MCF 10A (cell line): ENCODE data around the gene KMT2B. TPM values are rescaled to one million over a fixed set of nuclear protein-coding genes. Genes with fewer than 3 reads are reported as not detected.

ENCODE experiments used
- BruUV-seq: library from RNA; stranded (reverse); fragments of 400-500 nt; replicated peaks from 2 replicates; lab custom pipeline; 2021; lab: Mats Ljungman, UMichigan
- CTCF ChIA-PET: fragments of 300-600 bp; sonication (Branson Sonifier 250); formaldehyde crosslinking; extraction: SDS; loops from one replicate; lab custom pipeline; 2021; ENCODE audit warnings: antibody characterized with exemption, inconsistent platforms; lab: Yijun Ruan, JAX
- POLR2A ChIA-PET: fragments of 300-600, 350-650 bp; sonication (Branson Sonifier 250); formaldehyde crosslinking; extraction: SDS; loops from one replicate; lab custom pipeline; 2020; ENCODE audit warnings: antibody characterized with exemption, inconsistent platforms; lab: Yijun Ruan, JAX
- DNase-seq: peaks from one replicate; pipeline ENCODE4 v3.0.0-alpha.2; 2018; ENCODE audit not compliant: unreplicated experiment
- H3K27ac Mint-ChIP-seq: one replicate; pipeline ENCODE4 v1.8.0; 2022; ENCODE audit warnings: mild to moderate bottlenecking, low read depth, mixed read lengths; ENCODE audit not compliant: unreplicated experiment
- H3K27me3 Mint-ChIP-seq: one replicate; pipeline ENCODE4 v1.8.0; 2022; ENCODE audit warnings: mixed read lengths; ENCODE audit not compliant: insufficient read depth, unreplicated experiment
- H3K36me3 Mint-ChIP-seq: one replicate; pipeline ENCODE4 v1.8.0; 2022; ENCODE audit warnings: mild to moderate bottlenecking, moderate library complexity, mixed read lengths; ENCODE audit not compliant: insufficient read depth, unreplicated experiment
- H3K4me1 Mint-ChIP-seq: one replicate; pipeline ENCODE4 v1.8.0; 2022; ENCODE audit warnings: mixed read lengths; ENCODE audit not compliant: insufficient read depth, unreplicated experiment
- H3K4me3 Mint-ChIP-seq: one replicate; pipeline ENCODE4 v1.8.0; 2022; ENCODE audit warnings: mild to moderate bottlenecking, moderate library complexity, mixed read lengths; ENCODE audit not compliant: unreplicated experiment
- H3K9me3 Mint-ChIP-seq: one replicate; pipeline ENCODE4 v1.8.0; 2022; ENCODE audit warnings: mixed read lengths; ENCODE audit not compliant: unreplicated experiment
- intact Hi-C: fragments of 100-400 bp; cut with micrococcal nuclease; formaldehyde crosslinking; loops from 2 replicates; pipeline ENCODE4 v1.14.1; 2022
- total RNA-seq: library from RNA; stranded (reverse); gene quantifications from 2 replicates; pipeline ENCODE4 v1.2.3, GENCODE V29; 2022
- TF ChIP-seq, protein P1 (sequence below): fragments of 200-600 bp; IDR thresholded peaks from one replicate; pipeline ENCODE4 v1.8.0; 2022; ENCODE audit warnings: antibody characterized with exemption, mild to moderate bottlenecking; ENCODE audit not compliant: unreplicated experiment

The KMT2B gene
- total RNA-seq, 1 experiment from 2014 or later, result 36.0 TPM

DNA sequence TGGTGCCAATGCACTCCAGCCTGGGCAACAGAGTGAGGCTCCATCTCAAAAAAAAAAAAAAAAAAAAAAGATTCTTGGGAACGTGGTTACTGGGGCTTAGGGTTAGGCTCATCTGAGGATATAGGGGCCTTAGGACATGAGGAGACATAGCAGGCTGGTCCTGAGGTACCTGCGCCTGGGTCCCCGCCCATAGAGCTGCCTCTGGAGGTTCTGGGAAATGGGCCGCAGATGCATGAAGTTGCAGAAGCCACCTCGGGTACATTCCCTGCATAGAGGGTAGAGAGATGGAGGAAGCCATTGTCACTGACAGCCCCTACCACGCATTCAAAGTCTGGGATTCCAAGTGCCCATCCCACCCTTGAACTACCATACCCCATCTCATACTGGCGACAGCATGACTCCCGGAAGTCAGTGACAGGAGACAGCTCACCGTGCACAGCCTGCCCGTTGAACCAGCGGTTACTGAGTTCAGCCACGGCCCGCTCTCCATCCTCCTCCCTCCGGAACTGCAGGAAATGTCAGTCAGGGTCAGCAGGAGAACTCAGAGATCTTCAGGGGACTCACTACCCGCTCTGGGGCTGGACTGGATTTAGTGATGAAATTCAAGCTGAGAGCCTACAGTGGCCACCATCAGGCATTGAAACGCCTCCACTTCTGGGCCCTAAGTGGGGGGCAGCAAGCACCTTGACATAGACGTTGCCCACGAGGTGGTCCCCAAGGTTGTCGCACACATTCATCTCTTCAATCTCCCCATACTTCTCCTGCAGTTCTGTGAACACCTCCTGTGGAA, 26.0 kb downstream of the KMT2B start:
- no TSS peak for BruUV-seq
- no peaks in the 10 kb centered on the region for H3K9me3 Mint-ChIP-seq
- H3K4me1 Mint-ChIP-seq, result peaks cover 20% of the 10 kb centered on the region
- no peak overlapping the region for H3K27ac Mint-ChIP-seq
- peak overlapping the region; percentile 99 for H3K4me3 Mint-ChIP-seq
- POLR2A ChIA-PET, result interaction anchor here (0.7 to 3.1 kb wide), 3 partner anchors 12 to 100 kb away, joined by 3 to 12 read pairs (median 5); no protein-coding TSS in a partner anchor
- no peak for DNase-seq
- intact Hi-C loops, result no loop called here
- CTCF ChIA-PET, result interaction anchor here (0.7 to 0.9 kb wide), 3 partner anchors 188 to 196 kb away, joined by 3 read pairs; no protein-coding TSS in a partner anchor
- TF ChIP-seq, protein P1, sequence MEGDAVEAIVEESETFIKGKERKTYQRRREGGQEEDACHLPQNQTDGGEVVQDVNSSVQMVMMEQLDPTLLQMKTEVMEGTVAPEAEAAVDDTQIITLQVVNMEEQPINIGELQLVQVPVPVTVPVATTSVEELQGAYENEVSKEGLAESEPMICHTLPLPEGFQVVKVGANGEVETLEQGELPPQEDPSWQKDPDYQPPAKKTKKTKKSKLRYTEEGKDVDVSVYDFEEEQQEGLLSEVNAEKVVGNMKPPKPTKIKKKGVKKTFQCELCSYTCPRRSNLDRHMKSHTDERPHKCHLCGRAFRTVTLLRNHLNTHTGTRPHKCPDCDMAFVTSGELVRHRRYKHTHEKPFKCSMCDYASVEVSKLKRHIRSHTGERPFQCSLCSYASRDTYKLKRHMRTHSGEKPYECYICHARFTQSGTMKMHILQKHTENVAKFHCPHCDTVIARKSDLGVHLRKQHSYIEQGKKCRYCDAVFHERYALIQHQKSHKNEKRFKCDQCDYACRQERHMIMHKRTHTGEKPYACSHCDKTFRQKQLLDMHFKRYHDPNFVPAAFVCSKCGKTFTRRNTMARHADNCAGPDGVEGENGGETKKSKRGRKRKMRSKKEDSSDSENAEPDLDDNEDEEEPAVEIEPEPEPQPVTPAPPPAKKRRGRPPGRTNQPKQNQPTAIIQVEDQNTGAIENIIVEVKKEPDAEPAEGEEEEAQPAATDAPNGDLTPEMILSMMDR, result no peak
- H3K27me3 Mint-ChIP-seq, result no peaks in the 10 kb centered on the region
- H3K36me3 Mint-ChIP-seq, result peaks cover 31% of the 10 kb centered on the region

GRCh38 chr19:35744430-35745327, 26.9 kb downstream of the KMT2B start:
- TSS peak; percentile 71 for BruUV-seq
- peak; percentile 97 for DNase-seq
- Mint-ChIP-seq H3K27me3 (no peaks in the 10 kb centered on the region), H3K27ac (peak overlapping the region; percentile 100), H3K36me3 (peaks cover 31% of the 10 kb centered on the region), H3K9me3 (no peaks in the 10 kb centered on the region), H3K4me1 (peaks cover 28% of the 10 kb centered on the region), H3K4me3 (peak overlapping the region; percentile 99)
- CTCF ChIA-PET, result interaction anchor here (0.7 to 1.1 kb wide), 4 partner anchors 26 to 197 kb away, joined by 3 to 7 read pairs (median 3); no protein-coding TSS in a partner anchor
- intact Hi-C loops, result loop anchor here (1.0 kb wide), 1 partner anchor 27 kb away; no protein-coding TSS in a partner anchor
- POLR2A ChIA-PET, result interaction anchor here (0.6 to 3.1 kb wide), 14 partner anchors 8 to 470 kb away, joined by 3 to 12 read pairs (median 3); partner anchors contain the start of genes ALKBH6, COX6B1, NFKBID and POLR2I
- TF ChIP-seq, protein P1, result no peak

GRCh38 chr19:35745328-35746086, 27.7 kb downstream of the KMT2B start, which contains the start of the genes PSENEN and U2AF1L4:
TSS of gene PSENEN (plus strand) at chr19:35745651. CDS start at chr19:35745931, 280 bp downstream.
TSS of gene U2AF1L4 (minus strand) at chr19:35745418. CDS start at chr19:35745391, 27 bp downstream.
- peak; percentile 100 for DNase-seq
- POLR2A ChIA-PET, result interaction anchor here (0.6 to 3.1 kb wide), 15 partner anchors 8 to 469 kb away, joined by 3 to 12 read pairs (median 3); partner anchors contain the start of genes ALKBH6, COX6B1, NFKBID and POLR2I
- CTCF ChIA-PET, result interaction anchor here (1.1 kb wide), 1 partner anchor 27 kb away, joined by 7 read pairs; no protein-coding TSS in a partner anchor
- TSS peak; percentile 61 for BruUV-seq
- Mint-ChIP-seq H3K4me3 (peak within 1 kb of the TSS; percentile 99), H3K4me1 (peaks cover 32% of the 10 kb centered on the region), H3K27ac (peak within 1 kb of the TSS; percentile 100), H3K9me3 (no peaks in the 10 kb centered on the region), H3K27me3 (no peaks in the 10 kb centered on the region), H3K36me3 (peaks cover 31% of the 10 kb centered on the region)
- TF ChIP-seq, protein P1, result no peak
- intact Hi-C loops, result loop anchor here (1.0 kb wide), 1 partner anchor 28 kb away; no protein-coding TSS in a partner anchor
